A673 (cell line): ENCODE data around the gene P2RX2.

Source experiments
- CTCF ChIP-seq: fragments of 300-800, 200-600 bp; sonication (generic); conservative IDR thresholded peaks from 2 replicates; pipeline ENCODE4 v1.5.1; 2017; ENCODE audit warnings: low read depth, mild to moderate bottlenecking, antibody characterized with exemption, low read length, moderate library complexity, mixed read lengths
- EZH2 ChIP-seq: fragments of 200-600 bp; sonication (generic); IDR thresholded peaks from 2 replicates; pipeline ENCODE4 v1.6.1; 2017; ENCODE audit warnings: borderline replicate concordance, low read depth, mild to moderate bottlenecking, mixed read lengths, antibody characterized with exemption, low read length; ENCODE audit not compliant: poor library complexity, severe bottlenecking

GRCh38 chr12:132571051-132571450 lies 47.5 kb upstream of the P2RX2 start:
- TF ChIP-seq CTCF: no peak
- TF ChIP-seq EZH2: no peak
